ENCODE measurements around the gene CFTR. TPM values are rescaled to one million over a fixed set of nuclear protein-coding genes. Genes with fewer than 3 reads are reported as not detected.
"Not testable (repeated sequence)": the region's sequence is repeated elsewhere in the genome, so short reads cannot be mapped to it uniquely, and the experiment has no call there.

CFTR gene
- polyA plus RNA-seq, 4 donors = 23.5 to 51.0 (median 26.5) TPM

DNA sequence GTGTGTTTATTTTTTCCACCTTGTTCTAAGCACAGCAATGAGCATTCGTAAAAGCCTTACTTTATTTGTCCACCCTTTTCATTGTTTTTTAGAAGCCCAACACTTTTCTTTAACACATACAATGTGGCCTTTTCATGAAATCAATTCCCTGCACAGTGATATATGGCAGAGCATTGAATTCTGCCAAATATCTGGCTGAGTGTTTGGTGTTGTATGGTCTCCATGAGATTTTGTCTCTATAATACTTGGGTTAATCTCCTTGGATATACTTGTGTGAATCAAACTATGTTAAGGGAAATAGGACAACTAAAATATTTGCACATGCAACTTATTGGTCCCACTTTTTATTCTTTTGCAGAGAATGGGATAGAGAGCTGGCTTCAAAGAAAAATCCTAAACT, 28.9 kb downstream of the CFTR start:
- WGBS, 3 donors = 89 to 94% (median 90%) methylated on average over 1 of the region's 1 CpG
- DNase-seq = no peak
- Histone ChIP-seq H3K4me1 (ENCODE audit: control insufficient read depth in 3 of 3, insufficient read depth in 2 of 3, low read depth in 1 of 3, low read length in 2 of 3) (no peaks in the 10 kb centered on the region), H3K36me3 (ENCODE audit: control insufficient read depth in 3 of 3, insufficient read depth in 2 of 3, low read depth in 1 of 3, low read length in 3 of 3) (peaks cover 0 to 19% (median 6%) of the 10 kb centered on the region in 3 donors), H3K9me3 (ENCODE audit: control insufficient read depth in 2 of 2, insufficient read depth in 1 of 2, low read depth in 1 of 2, low read length in 1 of 2) (peaks cover 0 to 3% of the 10 kb centered on the region in 2 donors), H3K27ac (ENCODE audit: low read depth in 1 of 3, low read length in 2 of 3) (no peak overlapping the region), H3K4me3 (ENCODE audit: low read depth in 1 of 3, low read length in 3 of 3) (no peak overlapping the region), H3K27me3 (ENCODE audit: control insufficient read depth in 3 of 3, insufficient read depth in 3 of 3, low read length in 3 of 3) (no peaks in the 10 kb centered on the region)
- no peak for FAIRE-seq

DNA sequence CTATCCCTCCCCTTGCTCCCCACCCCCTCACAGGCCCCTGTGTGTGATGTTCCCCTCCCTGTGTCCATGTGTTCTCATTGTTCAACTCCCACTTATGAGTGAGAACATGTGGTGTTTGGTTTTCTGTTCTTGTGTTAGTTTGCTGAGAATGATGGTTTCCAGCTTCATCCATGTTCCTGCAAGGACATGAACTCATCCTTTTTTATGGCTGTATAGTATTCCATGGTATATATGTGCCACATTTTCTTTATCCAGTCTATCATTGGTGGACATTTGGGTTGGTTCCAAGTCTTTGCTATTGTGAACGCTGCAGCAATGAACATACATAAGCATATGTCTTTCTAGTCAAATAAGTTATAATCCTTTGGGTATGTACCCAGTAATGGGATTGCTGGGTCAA, 37.4 kb downstream of the CFTR start:
- 88 to 100% (median 96%) methylated on average over 1 of the region's 1 CpG for WGBS, 3 donors
- not testable (repeated sequence) for H3K4me3 ChIP-seq (ENCODE audit: low read depth in 1 of 3, low read length in 3 of 3); H3K4me1 ChIP-seq (ENCODE audit: control insufficient read depth in 3 of 3, insufficient read depth in 2 of 3, low read depth in 1 of 3, low read length in 2 of 3); DNase-seq; H3K27ac ChIP-seq (ENCODE audit: low read depth in 1 of 3, low read length in 2 of 3); H3K9me3 ChIP-seq (ENCODE audit: control insufficient read depth in 2 of 2, insufficient read depth in 1 of 2, low read depth in 1 of 2, low read length in 1 of 2); H3K36me3 ChIP-seq (ENCODE audit: control insufficient read depth in 3 of 3, insufficient read depth in 2 of 3, low read depth in 1 of 3, low read length in 3 of 3); H3K27me3 ChIP-seq (ENCODE audit: control insufficient read depth in 3 of 3, insufficient read depth in 3 of 3, low read length in 3 of 3); FAIRE-seq

DNA sequence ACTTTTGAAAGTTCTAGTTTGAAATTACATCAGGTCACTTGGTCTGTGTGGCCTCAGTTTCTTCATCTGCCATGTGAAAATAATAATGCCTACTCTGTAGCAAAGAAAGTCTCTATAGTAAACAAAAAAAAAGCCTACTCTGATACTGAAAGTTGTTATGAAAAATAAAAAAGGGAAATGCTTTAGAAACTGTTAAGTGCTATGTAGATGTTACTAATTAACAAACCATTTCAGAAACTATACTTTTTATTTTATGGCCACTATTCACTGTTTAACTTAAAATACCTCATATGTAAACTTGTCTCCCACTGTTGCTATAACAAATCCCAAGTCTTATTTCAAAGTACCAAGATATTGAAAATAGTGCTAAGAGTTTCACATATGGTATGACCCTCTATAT, 50.6 kb downstream of the CFTR start:
- DNase-seq (peak in 1 of 2 donors; percentile 9), FAIRE-seq (no peak)
- Histone ChIP-seq H3K27ac (ENCODE audit: low read depth in 1 of 3, low read length in 2 of 3) (no peak overlapping the region), H3K27me3 (ENCODE audit: control insufficient read depth in 3 of 3, insufficient read depth in 3 of 3, low read length in 3 of 3) (no peaks in the 10 kb centered on the region), H3K4me1 (ENCODE audit: control insufficient read depth in 3 of 3, insufficient read depth in 2 of 3, low read depth in 1 of 3, low read length in 2 of 3) (no peaks in the 10 kb centered on the region), H3K36me3 (ENCODE audit: control insufficient read depth in 3 of 3, insufficient read depth in 2 of 3, low read depth in 1 of 3, low read length in 3 of 3) (peaks cover 0 to 2% (median 0%) of the 10 kb centered on the region in 3 donors), H3K9me3 (ENCODE audit: control insufficient read depth in 2 of 2, insufficient read depth in 1 of 2, low read depth in 1 of 2, low read length in 1 of 2) (no peaks in the 10 kb centered on the region), H3K4me3 (ENCODE audit: low read depth in 1 of 3, low read length in 3 of 3) (no peak overlapping the region)

DNA sequence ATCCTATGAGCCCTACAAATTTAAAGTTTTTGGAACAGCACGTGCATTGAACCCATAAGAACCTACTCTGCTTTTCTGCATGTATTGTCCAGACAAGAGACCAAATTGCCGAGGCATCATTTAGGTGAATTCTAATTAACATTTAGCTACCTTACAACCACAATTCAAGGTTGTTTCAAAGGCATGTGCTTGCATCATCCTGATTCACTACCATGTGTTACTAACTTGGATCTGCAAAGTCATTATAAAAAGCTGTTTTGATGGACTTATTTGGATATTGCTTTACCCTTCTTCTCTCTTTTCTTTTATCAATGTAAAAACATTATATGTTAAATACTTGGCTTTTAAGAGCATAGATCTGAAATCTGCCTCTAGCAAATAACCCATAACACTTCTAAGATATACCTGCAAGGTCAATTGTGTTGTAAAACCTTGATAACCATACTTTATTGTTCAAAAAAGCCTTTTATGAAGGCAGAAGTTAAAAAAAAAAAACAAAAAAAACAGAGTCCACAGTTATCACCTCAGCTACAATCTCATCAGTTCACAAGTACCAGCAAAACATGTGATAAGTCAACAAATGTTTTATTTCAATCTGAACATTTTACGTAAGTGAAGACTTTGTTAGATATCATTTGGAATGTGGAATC, 51.9 kb downstream of the CFTR start:
- H3K27me3 ChIP-seq (ENCODE audit: control insufficient read depth in 3 of 3, insufficient read depth in 3 of 3, low read length in 3 of 3) = no peaks in the 10 kb centered on the region
- no peak overlapping the region for H3K27ac ChIP-seq (ENCODE audit: low read depth in 1 of 3, low read length in 2 of 3)
- WGBS, 3 donors = 29 to 65% (median 45%) methylated on average over 3 of the region's 3 CpGs
- no peaks in the 10 kb centered on the region for H3K4me1 ChIP-seq (ENCODE audit: control insufficient read depth in 3 of 3, insufficient read depth in 2 of 3, low read depth in 1 of 3, low read length in 2 of 3)
- peak in 1 of 2 donors; percentile 25 for DNase-seq
- no peaks in the 10 kb centered on the region for H3K9me3 ChIP-seq (ENCODE audit: control insufficient read depth in 2 of 2, insufficient read depth in 1 of 2, low read depth in 1 of 2, low read length in 1 of 2)
- FAIRE-seq = no peak
- H3K36me3 ChIP-seq (ENCODE audit: control insufficient read depth in 3 of 3, insufficient read depth in 2 of 3, low read depth in 1 of 3, low read length in 3 of 3) = peaks cover 0 to 2% (median 0%) of the 10 kb centered on the region in 3 donors
- no peak overlapping the region for H3K4me3 ChIP-seq (ENCODE audit: low read depth in 1 of 3, low read length in 3 of 3)

DNA sequence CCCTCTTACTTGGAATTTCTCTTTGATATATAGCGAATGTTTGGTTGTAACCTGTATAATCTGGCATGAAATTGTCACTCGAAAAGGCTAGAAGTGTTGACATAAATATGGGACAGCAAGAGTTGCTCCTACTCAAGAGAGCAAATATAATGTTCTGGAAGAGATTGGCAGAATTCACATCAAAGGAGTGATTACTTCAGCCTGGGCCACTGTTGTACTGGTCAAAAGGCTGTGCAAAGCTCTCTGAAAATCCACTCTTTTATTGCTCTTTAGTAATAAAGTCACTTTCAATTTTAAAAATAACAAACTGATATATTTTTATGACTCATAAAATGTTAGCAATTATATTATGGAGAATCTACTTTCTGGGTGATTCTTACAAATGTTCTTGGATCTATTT, 58.2 kb downstream of the CFTR start:
- WGBS, 3 donors = 26 to 75% (median 39%) methylated on average over 2 of the region's 2 CpGs
- H3K9me3 ChIP-seq (ENCODE audit: control insufficient read depth in 2 of 2, insufficient read depth in 1 of 2, low read depth in 1 of 2, low read length in 1 of 2) = no peaks in the 10 kb centered on the region
- DNase-seq (peak in 1 of 2 donors; percentile 28), FAIRE-seq (no peak)
- no peak overlapping the region for H3K4me3 ChIP-seq (ENCODE audit: low read depth in 1 of 3, low read length in 3 of 3)
- H3K4me1 ChIP-seq (ENCODE audit: control insufficient read depth in 3 of 3, insufficient read depth in 2 of 3, low read depth in 1 of 3, low read length in 2 of 3) = peaks cover 0 to 2% (median 0%) of the 10 kb centered on the region in 3 donors
- H3K36me3 ChIP-seq (ENCODE audit: control insufficient read depth in 3 of 3, insufficient read depth in 2 of 3, low read depth in 1 of 3, low read length in 3 of 3) = peaks cover 0 to 12% (median 2%) of the 10 kb centered on the region in 3 donors
- no peak overlapping the region for H3K27ac ChIP-seq (ENCODE audit: low read depth in 1 of 3, low read length in 2 of 3)
- no peaks in the 10 kb centered on the region for H3K27me3 ChIP-seq (ENCODE audit: control insufficient read depth in 3 of 3, insufficient read depth in 3 of 3, low read length in 3 of 3)

DNA sequence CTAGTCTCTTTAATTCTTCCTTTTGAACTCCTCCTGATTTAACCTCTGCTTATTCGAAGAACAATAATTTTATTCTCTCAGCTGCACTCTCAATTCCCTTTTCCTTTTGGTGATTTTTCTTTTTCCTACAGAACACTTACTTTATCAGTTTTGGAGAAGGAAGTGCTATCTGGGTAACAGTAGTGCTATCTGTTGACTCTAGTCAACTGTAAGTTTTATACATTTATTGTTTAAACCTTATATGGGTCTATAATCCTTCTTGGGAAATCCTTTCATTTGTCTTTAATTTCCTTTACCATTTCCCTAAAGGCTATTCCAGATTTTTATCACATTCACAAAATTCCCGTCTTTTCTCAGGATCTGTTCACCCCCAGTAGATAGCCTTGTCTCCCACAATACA, 64.2 kb downstream of the CFTR start:
- Histone ChIP-seq H3K27ac (ENCODE audit: low read depth in 1 of 3, low read length in 2 of 3) (no peak overlapping the region), H3K4me3 (ENCODE audit: low read depth in 1 of 3, low read length in 3 of 3) (no peak overlapping the region), H3K36me3 (ENCODE audit: control insufficient read depth in 3 of 3, insufficient read depth in 2 of 3, low read depth in 1 of 3, low read length in 3 of 3) (peaks cover 0 to 8% (median 3%) of the 10 kb centered on the region in 3 donors), H3K27me3 (ENCODE audit: control insufficient read depth in 3 of 3, insufficient read depth in 3 of 3, low read length in 3 of 3) (no peaks in the 10 kb centered on the region), H3K9me3 (ENCODE audit: control insufficient read depth in 2 of 2, insufficient read depth in 1 of 2, low read depth in 1 of 2, low read length in 1 of 2) (no peaks in the 10 kb centered on the region), H3K4me1 (ENCODE audit: control insufficient read depth in 3 of 3, insufficient read depth in 2 of 3, low read depth in 1 of 3, low read length in 2 of 3) (no peaks in the 10 kb centered on the region)
- DNase-seq (no peak), FAIRE-seq (no peak)
- 85 to 90% (median 88%) methylated on average over 2 of the region's 2 CpGs for WGBS, 3 donors

DNA sequence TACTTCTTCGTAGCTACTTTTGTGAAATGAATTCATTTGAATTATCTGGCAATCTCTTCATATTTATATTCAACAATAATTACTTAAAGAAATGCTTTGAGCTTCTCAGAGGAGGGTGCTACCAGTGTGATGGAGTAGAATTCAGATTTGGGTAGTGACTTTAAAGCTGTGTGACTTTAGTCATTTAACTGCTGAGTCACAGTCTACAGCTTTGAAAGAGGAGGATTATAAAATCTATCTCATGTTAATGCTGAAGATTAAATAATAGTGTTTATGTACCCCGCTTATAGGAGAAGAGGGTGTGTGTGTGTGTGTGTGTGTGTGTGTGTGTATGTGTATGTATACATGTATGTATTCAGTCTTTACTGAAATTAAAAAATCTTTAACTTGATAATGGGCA, 68.2 kb downstream of the CFTR start:
- FAIRE-seq = no peak
- 81 to 93% (median 90%) methylated on average over 2 of the region's 2 CpGs for WGBS, 3 donors
- peaks cover 0 to 6% (median 1%) of the 10 kb centered on the region in 3 donors for H3K36me3 ChIP-seq (ENCODE audit: control insufficient read depth in 3 of 3, insufficient read depth in 2 of 3, low read depth in 1 of 3, low read length in 3 of 3)
- H3K27ac ChIP-seq (ENCODE audit: low read depth in 1 of 3, low read length in 2 of 3) = no peak overlapping the region
- peaks cover 0 to 3% of the 10 kb centered on the region in 2 donors for H3K9me3 ChIP-seq (ENCODE audit: control insufficient read depth in 2 of 2, insufficient read depth in 1 of 2, low read depth in 1 of 2, low read length in 1 of 2)
- no peaks in the 10 kb centered on the region for H3K27me3 ChIP-seq (ENCODE audit: control insufficient read depth in 3 of 3, insufficient read depth in 3 of 3, low read length in 3 of 3)
- no peak for DNase-seq
- H3K4me3 ChIP-seq (ENCODE audit: low read depth in 1 of 3, low read length in 3 of 3) = no peak overlapping the region
- H3K4me1 ChIP-seq (ENCODE audit: control insufficient read depth in 3 of 3, insufficient read depth in 2 of 3, low read depth in 1 of 3, low read length in 2 of 3) = no peaks in the 10 kb centered on the region

DNA sequence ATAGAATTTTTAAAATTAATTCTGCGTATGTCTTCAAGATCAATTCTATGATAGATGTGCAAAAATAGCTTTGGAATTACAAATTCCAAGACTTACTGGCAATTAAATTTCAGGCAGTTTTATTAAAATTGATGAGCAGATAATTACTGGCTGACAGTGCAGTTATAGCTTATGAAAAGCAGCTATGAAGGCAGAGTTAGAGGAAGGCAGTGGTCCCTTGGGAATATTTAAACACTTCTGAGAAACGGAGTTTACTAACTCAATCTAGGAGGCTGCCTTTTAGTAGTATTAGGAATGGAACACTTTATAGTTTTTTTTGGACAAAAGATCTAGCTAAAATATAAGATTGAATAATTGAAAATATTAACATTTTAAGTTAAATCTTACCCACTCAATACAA, 70.8 kb downstream of the CFTR start:
- FAIRE-seq (no peak), DNase-seq (no peak)
- 71 to 92% (median 80%) methylated on average over 2 of the region's 2 CpGs for WGBS, 3 donors
- Histone ChIP-seq H3K4me1 (ENCODE audit: control insufficient read depth in 3 of 3, insufficient read depth in 2 of 3, low read depth in 1 of 3, low read length in 2 of 3) (no peaks in the 10 kb centered on the region), H3K4me3 (ENCODE audit: low read depth in 1 of 3, low read length in 3 of 3) (no peak overlapping the region), H3K27ac (ENCODE audit: low read depth in 1 of 3, low read length in 2 of 3) (no peak overlapping the region), H3K27me3 (ENCODE audit: control insufficient read depth in 3 of 3, insufficient read depth in 3 of 3, low read length in 3 of 3) (no peaks in the 10 kb centered on the region), H3K36me3 (ENCODE audit: control insufficient read depth in 3 of 3, insufficient read depth in 2 of 3, low read depth in 1 of 3, low read length in 3 of 3) (peaks cover 0 to 6% (median 0%) of the 10 kb centered on the region in 3 donors), H3K9me3 (ENCODE audit: control insufficient read depth in 2 of 2, insufficient read depth in 1 of 2, low read depth in 1 of 2, low read length in 1 of 2) (peaks cover 0 to 3% of the 10 kb centered on the region in 2 donors)

DNA sequence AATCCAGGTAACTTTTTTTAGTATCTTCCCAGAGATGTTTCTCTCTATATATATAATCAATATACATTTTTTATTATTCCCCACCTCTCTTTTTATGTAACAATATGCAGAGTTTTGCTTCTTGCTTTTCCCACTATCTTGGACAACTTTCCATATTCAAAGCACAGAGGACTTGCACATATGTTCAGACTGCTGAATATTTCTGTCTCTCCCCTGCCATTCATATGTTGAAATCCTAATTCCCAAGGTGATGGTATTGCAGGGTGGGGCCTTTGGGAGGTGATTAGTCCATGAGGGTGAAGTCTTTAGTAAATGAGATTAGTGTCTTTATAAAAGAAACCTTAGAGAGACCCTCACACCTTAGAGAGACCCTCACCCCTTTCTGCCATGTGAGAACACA, 72.8 kb downstream of the CFTR start:
- no peak for DNase-seq
- Histone ChIP-seq H3K4me3 (ENCODE audit: low read depth in 1 of 3, low read length in 3 of 3) (no peak overlapping the region), H3K36me3 (ENCODE audit: control insufficient read depth in 3 of 3, insufficient read depth in 2 of 3, low read depth in 1 of 3, low read length in 3 of 3) (peaks cover 0 to 8% (median 0%) of the 10 kb centered on the region in 3 donors), H3K27me3 (ENCODE audit: control insufficient read depth in 3 of 3, insufficient read depth in 3 of 3, low read length in 3 of 3) (no peaks in the 10 kb centered on the region), H3K27ac (ENCODE audit: low read depth in 1 of 3, low read length in 2 of 3) (no peak overlapping the region), H3K9me3 (ENCODE audit: control insufficient read depth in 2 of 2, insufficient read depth in 1 of 2, low read depth in 1 of 2, low read length in 1 of 2) (peaks cover 0 to 3% of the 10 kb centered on the region in 2 donors), H3K4me1 (ENCODE audit: control insufficient read depth in 3 of 3, insufficient read depth in 2 of 3, low read depth in 1 of 3, low read length in 2 of 3) (no peaks in the 10 kb centered on the region)
- FAIRE-seq = no peak

Data from small intestine (tissue), 7 donors.